GM19351 (cell line): ENCODE results near the gene ISG20.

ENCODE experiments used
- ATAC-seq: cut with Tn5 transposase; IDR thresholded peaks from one replicate; pipeline ENCODE4 v1.9.1; 2021; ENCODE audit warnings: mild to moderate bottlenecking, moderate library complexity; ENCODE audit not compliant: unreplicated experiment

ISG20 gene

DNA sequence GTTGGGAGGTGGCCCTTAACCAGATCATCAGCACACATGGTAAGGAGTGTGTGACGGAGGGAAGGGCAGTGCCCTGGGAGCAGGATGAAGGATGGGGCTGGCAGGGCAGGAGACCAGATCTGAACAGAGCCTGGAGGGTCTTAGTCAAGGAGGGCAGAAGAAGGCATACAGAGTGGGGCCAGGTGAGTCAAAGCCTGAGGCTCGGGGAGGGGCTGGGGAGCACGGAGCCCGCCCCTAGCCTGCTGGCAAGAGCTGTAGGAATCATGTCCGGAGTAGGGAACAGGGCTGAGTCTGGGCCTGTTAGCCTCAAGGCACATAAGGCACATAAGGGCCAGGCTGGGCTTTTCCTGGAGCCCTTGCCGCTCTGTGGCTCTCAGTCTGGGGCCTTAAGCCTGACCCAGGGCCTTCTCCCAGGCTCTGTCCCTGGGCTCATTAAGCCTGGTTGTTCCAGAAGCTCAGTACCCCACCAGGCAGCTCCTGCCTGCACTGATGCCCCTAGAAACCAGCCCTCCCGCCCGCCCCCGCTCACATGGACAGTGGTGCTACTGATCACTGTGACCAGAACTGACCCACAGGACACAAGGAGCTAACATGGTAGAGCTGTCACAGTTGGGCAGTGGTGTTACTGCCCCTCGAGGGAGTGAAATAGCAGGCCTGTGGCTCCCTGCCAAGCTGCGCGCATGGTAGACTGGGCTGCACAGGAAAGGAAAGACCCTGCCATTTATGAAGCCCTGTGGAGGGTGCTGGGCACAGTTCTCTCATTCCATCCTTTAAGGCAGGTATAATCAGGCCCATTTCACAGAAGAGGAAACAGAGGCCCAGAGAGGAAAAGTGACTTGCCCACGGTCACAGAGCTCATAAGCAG, 14.6 kb downstream of the ISG20 start:
- ATAC-seq, result no peak

DNA sequence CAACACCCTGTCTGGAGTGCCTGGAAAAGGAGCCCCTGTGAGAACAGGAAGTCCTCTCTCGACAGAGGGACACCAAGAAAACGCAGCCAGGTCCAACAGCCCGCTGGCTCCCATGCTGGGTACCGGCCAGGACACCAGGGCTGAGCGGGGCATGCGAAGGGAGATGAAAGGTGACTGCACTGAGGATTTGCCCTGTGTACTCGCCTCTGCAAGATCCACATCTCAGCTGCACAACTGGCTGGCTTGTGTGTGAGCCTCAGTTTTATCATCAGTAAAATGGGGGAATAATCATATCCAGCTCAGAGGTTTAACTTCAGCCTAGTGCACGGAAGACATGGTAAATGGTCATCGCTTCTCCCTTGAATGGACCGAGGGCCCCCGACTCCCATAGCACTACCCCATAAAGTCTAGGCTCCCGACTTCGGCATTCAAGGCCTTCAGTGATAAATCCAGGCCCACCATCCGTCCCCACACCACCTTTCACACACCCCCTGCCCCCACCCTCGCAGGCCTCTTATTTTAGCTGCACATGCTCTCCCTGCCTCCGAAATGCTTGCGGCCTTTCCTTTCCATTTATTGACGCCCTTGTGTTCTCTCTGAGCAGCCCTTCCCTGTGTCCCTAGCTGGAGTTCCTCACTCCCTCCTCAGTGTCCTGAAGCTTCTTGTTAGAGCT, 15.8 kb downstream of the ISG20 start:
- no peak for ATAC-seq

DNA sequence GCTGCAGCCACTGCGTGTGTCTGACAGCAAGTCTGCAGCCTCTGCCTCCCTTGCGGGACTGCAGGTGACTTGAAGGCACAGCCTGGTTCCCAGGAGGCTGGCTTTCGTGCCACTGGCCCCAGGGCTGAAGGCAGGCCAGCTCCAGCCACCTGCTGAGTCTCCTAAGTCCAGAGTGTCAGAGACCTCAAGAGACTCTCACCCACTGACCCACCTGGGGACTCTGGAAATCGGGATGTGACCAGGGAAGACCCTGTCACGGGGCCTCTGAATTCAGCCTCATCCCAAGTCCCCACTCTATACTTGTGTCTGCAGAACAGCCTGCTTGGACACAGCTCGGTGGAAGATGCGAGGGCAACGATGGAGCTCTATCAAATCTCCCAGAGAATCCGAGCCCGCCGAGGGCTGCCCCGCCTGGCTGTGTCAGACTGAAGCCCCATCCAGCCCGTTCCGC, 16.3 kb downstream of the ISG20 start:
- ATAC-seq, result no peak

DNA sequence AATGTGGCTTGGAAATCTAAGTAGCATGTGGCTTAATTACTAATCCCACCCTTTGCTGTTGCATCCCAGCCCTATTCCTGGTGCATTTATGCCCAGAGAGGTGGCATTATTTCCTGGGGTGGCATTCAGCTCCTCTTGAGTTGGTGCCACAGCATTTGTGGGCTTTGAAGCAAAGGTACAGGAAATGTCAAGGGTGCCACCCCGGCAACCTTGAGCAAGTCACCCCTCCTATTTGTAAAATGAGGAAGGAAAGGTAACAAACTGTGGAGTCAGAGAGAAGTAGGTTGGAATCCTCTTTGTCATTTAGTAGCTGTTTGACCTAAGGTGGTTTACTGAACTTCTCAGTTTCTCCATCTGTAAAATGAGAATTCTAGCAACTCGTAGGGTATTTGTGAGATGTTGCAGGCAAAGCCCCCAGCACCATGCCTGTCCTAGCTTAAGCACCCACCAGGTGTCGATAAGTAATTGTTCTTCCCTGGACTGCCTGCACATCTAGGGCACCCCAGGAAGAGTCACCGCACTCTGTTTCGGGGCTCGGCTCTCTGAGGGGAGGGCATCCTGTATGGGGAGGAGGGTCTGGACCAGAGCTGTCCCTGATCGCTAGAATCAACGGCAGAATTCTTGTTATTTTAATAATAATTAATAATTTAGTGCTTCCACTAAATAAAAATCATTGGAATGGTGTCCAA, 17.1 kb downstream of the ISG20 start:
- no peak for ATAC-seq

DNA sequence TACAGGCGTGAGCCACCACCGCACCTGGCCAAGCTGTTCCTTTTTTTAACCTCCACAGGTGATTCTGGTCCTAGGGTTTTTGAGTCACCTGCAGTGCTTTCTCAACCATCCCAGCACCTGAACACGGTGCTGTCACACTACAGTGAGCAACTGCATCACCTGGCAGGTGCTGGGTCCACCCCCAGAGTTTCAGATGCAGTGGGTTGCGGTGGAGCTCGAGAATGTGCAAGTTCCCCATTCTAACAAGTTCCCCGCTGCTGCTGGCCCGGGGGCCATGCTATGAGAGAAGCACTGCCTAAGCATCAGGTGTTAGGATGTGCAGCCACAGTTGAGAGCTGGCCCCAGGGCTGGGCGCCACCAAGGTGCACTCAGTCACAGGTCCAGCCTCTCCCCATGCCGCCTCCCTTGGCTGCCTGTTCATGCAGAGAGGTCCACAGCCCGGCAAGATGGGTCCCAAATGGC, 18.0 kb downstream of the ISG20 start:
- peak; percentile 92 for ATAC-seq

DNA sequence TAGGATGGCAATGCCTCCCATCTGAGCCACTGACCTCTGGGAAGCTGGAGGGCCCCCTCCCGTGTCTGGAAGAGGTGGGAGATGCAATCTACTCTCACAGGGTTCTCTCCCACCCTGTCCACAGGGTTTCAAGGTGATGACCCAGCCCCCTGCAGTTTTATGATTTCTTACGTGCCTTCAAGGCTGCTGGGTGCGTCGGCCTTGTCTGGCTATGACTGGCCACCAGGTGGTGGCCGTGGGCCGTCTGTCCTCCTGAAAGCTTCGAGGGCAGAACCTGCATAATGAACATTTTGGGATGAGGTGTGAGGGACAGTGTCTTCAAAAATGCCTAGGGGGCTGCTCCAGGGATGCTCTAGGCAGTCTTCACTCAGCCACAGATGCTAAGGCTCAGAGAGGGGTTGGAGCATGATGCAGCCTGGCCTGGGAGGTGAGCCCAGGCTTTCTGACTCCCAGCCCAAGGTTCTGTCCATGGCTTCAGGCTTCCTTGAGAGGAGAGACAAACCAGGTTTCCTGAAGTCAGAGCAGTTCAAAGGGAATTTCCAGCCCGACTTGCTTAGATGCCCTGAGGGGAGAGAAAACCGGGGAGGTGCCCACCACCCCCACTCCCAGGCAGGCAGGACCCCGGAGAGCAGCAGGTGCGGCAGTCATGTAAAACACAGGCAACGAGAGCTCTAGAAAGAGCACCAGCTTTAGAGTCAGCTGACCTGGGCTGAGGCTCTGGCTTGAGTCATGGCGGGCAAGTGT, 18.7 kb downstream of the ISG20 start:
- peak; percentile 42 for ATAC-seq

DNA sequence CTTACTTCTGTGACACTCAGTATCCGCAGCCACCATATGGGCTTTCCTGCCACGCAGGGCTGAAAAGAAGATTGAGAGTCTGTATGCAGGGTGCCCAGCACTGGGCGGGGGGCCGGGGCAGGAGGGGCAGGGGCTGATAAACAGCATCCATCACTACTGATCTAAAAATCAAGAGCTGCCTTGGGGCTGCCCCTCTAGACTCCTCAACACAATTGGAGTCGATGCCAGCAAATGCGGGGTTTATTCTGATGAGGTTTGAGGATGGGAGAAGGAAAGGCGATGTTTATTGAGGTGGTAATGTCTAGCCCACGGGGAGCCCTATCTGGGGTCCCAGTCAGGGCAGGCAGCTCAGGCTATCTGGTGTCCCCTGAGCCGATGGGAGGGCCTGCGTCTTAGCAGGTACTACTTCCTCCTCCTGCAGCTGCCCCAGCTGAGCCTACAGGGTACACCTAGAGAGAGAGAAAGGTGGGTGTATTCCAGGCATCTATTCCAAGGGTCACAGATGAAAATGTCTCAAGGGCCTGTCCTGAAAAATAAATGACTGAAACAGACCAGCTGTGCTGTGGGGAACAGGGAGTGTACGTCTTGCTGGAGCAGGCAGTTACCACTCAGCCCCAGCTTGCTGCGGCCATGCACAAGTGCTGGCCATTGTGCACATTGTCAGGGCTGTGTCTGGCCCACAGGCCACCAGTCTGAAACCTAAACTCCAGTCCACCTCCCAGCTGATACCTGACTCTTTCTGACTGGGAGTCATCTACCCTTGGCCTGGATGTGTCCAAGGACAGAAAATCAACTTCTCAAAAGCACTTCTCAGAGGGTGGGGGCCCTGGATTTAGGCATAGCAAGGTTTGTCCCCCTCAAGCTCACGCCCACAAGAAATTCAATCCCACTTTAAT, 19.5 kb downstream of the ISG20 start:
- ATAC-seq, result no peak

DNA sequence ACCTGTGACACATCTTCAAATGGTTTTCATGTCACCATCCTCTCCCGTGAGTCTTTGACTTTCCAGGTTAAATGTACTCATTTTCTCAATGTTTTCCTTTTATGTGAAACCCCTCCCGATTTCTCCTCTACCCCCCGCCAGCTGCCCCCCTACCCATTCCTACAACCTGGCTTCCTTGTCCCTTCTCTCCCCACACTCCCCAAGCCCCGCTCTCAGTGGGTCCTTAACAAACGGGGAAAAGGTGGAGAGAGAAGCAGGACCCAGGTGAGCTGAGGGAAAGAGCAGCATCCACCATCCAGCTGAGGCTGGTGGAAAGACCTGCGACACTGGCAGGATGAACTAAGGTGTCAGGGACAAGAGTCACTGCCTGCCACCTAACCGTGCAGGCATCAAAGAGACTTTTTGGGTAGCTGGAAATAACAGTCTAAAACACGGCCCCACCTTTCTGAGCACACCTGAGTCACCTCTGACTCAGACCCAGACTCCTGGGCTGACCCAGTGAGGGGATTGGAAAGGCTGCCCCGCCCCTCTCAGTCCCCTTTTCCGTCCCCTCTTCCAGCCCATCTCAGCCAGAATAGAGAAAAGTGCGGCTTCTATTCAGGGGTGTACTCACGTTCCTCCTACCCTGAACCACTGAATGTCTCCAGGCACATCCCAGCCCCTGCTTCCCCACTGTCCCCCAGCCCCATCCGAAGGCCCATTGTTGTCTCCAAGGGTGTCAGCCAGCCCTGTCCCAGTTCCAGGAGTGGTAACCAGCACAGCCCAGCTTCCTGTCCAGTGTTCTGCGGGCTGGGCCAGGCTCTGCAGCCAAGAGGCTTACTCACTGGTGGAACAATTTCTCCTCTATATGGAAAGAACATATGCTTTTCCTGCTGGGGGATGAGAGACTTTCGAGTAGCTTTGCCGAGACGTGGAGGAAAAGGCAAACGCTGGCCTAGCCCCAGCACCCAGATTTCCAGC, 20.4 kb downstream of the ISG20 start:
- ATAC-seq, result no peak

DNA sequence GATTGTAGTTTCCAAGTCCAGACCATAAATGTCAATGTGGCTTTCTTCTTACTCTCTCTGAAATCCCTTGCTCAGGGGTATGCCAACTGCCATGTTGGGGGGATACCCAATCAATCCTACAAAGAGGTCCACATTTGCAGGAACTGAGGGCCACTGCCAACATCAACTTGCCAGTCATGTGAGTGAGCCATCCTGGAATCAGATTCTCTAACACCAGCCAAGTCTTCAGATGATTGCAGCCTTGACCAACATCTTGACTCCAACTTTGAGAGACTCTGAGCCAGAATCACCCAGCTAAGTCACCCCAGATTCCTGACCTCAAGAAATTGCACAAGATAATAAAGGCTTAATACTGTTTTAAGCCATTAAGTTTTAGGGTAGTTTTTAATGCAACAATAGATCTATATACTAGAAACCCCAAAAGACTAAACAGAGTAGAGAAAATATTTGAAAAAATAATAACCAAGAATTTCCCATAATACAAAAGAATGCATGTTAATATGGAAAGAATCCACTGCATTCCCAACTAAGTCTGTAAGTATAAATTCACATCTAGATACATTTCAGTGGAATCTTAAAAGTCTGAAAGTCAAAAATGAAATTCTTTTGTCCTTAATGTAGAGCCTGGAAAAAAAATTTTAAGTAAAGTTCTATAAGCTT, 22.4 kb downstream of the ISG20 start:
- ATAC-seq, result no peak

DNA sequence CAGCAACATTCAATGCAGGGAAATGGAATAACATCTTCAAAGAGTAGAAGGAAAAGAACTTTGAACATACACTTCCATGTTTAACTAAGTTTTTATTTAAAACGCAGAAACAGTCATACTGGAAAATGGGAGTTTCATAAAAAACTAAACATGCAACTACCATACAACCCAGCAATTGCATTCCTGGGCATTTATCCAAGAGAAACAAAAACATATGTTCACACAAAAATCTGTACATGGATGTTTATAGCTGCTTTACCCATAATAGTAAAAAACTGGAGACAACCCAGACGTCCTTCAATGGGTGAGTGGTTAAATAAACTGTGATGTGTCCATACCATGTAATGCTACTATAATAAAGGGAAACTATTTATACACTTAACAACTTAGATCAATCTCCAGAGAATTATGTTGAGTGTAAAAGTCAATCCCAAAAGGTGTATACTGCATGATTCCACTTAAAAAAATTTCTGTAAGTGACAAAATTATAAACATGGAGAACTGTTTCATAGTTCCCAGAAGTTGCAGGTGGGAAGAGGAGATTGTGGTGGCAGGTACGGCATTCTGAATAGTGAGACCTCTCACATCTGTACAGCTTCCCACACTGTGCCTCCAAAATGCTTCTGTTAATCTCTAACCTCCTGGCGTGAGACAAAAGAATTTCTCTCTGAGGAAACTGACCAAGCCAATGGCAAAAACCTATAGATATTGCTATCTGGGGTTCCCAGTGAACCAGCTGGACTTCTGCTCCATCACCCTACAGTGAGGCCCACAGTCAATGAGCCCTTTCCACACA, 23.1 kb downstream of the ISG20 start:
- ATAC-seq, result no peak

DNA sequence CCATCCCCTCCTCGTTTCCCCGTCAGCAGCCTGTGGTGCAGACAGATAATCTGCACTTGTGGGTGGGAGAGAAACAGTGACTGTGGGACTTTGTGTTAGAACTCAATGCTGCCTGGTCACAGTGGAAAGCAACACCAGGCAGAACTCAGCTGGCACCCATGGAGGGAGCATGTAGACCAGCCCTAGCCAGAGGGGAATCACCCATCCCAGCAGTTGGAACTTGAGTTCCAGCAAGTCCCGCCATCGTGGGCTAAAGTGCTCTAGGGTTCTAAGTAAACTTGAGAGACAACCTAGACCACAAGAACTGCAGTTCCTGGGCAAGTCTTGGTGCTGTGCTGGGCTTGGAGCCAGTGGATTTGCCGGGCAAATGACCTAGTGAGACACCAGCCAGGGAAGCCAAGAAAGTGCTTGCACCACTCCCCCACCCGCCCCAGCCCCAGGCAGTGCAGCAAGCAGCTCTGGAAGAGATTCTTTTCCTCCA, 24.4 kb downstream of the ISG20 start:
- ATAC-seq, result no peak

DNA sequence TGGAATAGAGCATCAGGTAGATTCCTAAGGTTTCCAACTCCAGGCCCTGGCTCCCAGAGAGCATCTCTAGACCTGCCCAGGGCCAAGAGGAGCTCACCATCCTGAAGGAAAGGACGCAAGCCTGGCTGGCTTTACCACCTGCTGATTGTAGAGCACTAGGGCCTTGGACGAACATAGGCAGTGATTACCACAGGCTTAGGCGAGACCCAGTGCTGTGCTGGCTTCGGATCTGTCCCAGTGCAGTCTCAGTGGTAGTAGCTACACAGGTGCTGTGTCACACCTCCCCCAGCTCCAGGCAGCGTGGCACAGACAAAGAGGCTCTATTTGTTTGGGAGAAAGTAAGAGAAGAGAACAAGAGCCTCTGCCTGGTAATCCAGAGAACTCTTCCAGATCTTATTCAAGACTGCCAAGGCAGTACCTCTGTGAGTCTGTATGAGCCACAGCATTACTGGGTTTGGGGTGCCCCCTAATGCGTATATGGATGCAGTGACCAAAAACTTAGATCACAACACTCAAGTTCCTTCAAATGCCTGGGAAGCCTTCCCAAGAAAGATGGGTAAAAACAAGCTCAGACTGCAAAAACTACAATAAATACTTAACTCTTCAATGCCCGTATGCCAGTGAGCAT, 25.4 kb downstream of the ISG20 start:
- ATAC-seq, result no peak

DNA sequence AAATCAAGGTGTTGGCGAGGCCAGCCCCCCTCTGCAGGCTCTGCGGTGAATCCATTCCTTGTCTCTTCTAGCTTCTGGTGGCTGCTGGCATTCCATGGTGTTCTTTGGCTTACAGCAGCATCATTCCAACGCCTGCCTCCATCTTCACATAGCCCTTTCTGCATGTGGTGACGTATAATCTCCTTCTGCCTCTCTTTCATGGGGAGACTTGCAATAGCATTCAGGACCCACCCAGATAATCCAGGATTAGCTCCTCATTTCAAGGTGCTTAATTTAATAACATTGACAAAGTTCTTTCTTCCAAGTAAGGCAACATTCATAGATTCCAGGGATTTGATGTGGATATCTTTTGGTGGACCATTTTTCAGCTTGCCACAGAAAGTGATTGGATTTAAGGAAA, 35.8 kb downstream of the ISG20 start:
- ATAC-seq, result no peak

DNA sequence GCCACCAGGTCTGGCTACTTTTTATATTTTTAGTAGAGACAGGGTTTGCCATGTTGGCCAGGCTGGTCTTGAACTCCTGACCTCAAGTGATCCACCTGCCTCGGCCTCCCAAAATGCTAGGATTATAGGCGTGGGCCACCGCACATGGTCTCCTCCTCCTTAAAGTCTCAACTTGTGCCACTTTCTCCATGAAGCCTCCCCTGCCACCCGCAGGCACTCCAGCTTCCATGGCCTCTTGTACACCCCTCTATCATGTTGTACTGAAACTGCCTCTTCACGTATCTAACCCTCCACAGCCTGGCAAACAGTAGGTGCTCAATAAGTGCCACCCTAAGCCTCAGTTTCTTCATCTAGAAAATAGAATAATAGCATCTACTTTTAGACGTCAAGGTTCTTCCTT, 39.9 kb downstream of the ISG20 start:
- ATAC-seq, result no peak

DNA sequence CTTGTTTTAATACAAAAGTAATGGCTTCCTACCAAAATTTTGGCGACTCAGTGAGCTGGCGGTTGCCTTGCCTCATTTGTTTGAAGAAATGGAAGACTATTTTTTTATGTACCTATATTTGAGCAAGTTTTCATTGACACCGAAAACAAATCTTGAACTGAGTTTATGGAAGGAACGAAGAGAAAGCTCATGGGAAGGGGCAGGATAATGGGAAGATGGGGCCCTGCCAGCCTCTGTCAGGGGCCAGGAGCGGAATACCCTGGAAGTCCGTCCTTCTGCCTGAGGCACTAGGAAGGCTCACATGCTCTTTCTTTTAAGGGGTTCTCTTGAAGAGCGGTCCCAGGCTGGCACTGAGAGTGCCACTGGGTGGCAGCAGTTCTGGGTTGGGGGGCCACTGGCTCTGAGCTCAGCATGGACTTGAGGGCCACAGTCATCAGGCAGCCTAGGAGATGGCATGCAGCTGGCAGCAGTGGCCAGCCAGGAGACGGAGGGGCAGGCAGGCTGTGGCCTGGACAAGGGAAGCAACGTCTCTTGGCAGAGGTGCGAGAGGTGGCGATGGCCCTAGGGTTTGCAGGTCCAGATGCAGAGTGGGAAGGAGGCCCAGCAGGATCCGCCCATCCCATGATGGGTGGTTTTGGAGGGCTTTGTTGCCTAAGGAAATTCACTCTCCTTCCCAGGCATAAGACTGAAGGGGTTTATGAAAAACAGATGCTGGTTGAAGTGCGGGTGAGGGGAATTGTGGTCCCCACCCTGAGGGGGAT, 41.6 kb downstream of the ISG20 start:
- ATAC-seq, result no peak

DNA sequence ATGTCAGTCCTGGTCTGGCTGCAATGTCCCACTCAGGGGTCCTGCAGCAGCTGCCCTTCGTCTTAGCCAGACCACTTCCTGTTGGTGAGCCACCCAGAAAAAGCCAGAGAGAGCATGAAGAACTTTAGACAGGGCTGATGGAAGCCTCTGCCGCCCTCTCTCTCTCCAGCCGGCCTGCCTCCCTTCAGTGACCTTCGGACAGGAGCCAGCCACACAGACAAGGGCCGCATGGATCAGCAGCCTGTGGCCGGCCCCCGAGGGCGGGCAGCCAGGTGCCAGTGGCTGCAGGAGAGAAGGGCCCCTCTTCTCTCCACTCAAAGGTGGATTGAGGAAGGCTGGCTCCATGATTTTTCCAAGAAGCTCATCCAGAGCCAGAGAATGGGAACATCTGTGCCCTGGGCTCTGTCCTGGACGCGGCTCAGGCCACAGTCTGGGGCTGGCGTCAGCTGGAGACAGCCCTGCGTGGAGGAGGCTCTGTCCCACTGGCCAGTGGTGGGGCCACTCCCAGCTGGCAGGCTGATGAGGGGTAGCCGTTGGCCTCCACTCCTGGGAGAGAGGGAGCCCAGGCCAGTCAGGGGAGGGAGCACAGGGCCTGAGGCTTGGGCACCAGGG, 42.9 kb downstream of the ISG20 start:
- ATAC-seq, result no peak
